GM21367 (cell line): Measurements from ENCODE around the gene RASGRF2.

Source experiments
- ATAC-seq: cut with Tn5 transposase; IDR thresholded peaks from one replicate; pipeline ENCODE4 v1.9.1; 2021; ENCODE audit not compliant: unreplicated experiment

RASGRF2 gene

DNA sequence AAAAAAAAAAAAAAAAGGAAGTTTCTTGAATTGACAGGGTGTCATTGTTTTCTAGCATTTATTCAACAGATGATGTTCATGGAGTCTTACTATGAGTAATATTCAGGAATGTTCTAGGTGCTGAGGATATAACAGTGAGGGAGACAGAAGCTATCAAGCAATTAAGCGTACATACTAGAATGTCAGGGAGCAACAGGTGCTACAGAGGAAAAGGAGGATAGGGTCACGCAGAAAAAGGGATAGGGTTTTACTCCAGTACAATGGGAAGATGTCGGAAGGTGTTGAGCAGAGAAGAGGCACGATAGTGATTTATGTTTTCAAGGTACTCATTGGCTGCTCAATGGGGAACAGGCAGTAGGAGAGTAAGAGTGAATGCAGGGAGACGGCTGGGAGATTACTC, 6.6 kb upstream of the RASGRF2 start:
- ATAC-seq, result no peak

DNA sequence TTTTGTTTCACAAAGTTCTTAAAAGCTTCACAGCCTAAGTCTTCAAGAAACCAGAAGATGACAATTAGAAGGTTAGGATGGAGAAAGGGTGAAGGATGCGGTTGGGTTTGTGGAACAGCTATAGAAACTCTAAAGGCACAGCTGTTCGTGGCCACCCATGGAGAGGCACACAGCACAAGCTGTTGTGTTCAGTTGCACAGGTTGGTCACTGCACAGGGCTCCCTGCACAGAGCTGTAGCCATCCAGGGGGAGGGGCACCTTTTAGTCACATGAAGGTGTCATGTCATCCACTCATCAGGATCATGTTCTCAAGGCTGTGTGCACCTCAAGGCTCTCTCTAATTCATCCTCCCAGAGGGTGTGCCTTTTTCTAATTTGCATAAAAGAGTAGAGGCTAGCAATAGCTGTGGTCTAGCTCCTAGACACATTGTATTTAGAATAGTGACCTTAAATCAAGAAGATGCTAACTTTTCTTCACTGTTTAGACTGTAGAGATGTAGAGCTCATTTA, 5.0 kb upstream of the RASGRF2 start:
- no peak for ATAC-seq

DNA sequence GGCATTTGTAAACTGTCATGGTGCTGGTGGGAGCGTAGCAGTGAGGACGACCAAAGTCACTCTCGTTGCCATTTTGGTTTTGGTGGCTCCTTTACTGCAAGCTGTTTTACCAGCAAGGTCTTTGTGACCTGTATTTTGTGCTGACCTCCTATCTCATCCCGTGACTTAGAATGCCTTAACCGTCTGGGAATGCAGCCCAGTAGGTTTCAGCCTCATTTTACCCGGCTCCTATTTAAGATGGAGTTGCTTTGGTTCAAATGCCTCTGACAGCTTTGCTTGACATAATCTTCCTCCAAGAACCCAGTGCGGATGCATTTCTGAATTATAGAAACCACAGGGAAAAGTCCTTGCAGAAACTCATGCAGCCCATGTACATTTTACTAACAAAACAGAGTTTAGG, 3.9 kb upstream of the RASGRF2 start:
- ATAC-seq, result no peak

DNA sequence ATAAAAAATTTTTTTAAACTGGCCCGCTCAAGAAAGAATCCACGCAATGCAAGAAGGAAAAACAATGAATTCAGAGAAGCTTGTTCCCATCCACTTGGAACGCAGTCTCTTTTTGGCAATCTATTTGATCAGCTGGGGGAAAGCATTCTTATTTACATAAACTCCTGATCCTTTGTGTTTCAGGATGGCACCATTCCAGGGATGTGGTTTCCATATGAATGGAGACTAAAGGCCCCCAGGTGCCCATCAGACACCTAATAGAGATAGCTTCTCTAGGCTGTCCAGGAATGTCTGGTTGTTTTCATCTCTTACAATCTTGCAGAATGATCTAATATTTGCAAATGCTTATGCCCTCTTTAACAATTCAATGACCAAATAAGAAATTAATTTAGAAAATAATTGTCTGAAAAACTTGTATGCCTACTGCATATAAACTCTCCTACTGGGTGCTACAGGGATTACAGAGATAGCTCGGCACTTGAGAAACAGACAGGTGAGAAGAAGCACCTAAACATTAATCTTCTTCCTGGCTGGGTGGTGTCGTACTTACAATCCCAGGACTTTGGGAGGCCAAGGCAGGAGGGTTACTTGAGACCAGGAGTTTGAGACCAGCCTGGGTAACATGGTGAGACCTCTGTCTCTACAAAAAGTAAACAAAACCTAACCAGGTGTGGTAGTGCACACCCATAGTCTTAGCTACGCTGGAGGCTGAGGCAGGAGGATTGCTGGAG, 3.0 kb upstream of the RASGRF2 start:
- ATAC-seq, result no peak

DNA sequence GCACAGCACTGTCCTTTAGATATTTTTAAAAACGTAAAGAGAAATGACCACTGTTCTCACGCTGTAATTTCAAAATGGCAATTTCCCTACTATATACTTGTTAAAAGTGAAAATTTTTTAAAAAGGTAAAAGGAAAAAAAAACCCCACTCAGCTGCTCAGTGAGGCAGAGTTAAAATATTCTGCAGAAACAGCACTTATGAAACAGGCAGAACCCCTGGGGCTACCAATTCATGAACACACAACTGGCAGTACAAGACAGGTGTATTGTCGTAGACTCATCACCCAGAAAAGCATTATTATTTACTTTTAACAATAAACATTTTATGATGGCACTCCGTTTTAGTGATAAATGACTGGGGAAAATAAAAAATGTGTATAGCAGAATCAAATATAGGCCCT, 1.5 kb upstream of the RASGRF2 start:
- ATAC-seq, result no peak

DNA sequence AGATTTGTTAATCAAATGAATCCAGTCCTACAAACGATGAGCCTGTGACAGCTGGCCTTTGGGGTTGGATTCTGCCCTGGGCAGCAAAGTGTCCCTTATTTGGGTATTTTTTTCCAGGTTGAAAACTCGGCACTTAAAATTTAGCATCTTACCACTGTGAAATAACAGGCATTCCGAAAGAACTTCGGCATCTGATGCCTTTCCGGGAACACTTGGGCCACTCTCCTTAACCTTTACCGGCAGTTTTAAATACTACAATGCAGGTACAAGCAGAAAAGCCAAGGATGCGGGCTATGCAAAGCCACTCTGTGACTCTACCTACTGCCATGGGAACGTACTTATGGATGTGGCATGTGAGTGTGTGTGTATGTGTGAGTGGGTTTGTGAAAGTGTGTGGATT, 1.0 kb upstream of the RASGRF2 start:
- no peak for ATAC-seq

DNA sequence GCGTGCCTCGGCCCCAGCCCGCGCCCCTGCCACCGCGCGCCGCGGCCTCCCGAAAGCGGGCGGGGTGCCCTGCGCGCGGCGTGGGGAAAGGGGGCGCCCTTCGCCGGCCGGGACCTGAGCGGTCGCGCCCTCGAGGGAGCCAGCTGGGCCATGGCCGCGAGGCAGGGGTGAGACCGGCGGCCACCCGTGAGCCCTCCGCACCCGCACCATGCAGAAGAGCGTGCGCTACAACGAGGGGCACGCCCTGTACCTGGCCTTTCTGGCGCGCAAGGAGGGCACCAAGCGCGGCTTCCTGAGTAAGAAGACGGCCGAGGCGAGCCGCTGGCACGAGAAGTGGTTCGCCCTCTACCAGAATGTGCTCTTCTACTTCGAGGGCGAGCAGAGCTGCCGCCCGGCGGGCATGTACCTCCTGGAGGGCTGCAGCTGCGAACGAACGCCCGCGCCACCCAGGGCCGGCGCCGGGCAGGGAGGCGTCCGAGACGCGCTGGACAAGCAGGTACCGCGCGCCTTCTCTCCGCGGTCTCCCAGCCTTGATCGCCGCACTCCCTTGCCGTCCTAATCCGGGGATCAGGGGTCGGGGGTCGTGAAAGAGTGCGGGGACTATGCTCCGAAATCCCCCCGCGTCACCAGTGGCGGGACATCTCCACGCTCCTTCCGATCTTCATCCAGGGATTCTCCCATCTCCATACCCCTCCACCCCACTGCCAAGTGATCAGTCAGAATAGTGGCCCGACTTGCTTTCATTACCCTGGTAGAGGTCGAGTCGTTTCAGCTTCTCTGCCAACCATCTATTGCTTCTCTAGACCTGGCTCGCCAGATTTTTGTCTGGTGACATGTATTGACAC, 590 bp downstream of the RASGRF2 start:
- ATAC-seq, result no peak

DNA sequence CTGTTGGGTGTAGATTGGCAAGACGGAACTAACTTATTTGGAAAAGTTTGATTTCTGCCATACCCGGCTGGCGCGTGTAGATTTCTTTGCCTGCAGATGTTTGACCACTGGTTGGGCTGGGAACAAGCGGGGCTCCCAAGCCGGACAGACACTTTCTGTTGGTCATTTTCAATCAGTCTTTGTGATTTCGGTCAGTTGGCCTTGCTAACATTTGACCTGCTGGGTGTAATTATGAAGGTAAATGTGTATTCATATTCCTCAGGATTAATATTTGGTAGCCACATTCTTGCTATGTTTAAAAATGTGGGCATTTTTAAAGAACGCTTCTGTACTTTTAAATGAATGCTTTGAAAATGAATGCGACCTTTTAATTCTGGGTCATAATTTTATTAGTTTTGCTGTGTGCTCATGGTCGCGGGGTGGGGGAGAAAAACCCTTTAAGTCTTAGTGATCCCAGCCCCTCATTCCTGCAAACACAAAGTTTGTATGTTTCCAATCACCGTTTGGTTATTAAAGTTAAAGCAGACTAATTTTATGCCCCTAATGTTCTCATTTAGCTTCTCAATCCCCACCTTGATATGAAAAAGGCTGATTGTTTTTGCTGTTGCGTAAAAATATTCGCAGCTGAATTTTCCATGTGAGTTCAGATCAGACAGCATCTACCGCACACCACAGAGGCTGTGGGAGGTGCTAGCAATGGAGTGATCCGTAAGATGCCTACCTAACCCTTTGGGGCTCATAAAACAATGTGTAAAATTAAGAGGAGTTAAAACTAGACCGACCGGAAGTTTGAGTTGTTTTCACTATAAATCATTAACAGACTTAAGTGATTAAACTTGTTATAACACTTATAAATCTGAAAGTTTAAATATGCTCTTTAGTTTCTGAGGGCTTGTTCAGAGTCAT, 1.5 kb downstream of the RASGRF2 start:
- ATAC-seq, result no peak

DNA sequence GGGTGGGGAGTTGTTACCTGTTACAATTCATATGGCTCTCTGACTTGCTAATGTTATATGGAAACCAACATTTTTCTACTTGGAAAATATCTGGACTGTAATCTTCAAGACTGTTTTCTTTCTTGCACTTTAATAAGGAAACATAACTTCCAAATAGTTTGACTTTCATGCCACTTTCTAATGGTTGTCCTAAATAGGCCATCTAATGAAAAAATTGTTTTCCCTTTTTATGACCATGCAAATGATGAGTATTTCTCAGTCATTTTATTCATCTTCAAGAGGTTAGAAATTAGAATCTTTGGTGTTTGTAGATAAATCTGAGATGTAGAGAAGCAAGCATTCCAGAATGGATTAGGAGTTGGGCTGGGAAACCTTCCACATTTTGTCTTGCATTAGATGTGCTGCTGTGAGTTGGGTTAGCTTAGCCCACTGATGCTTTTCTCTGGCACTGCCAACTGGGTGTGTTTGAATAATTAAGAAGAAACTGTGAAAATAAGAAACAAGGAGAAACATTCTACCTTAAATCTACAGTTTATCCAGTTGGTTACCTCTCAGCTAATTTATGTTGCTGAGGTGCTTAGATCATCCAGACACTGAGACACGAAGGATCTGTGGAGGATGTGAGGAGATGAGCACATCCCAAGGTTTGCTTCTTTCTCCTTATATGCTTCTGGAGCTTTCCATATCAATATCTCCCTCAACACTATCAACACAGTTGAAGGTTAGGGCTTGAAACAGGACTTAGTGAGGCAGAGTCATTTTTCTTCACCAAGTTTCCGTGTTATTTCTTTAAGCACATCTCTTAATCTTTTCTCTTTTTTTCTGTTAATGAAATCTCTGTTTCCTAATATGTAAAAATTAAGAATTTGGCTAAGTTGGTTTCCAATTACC, 2.7 kb downstream of the RASGRF2 start:
- no peak for ATAC-seq

DNA sequence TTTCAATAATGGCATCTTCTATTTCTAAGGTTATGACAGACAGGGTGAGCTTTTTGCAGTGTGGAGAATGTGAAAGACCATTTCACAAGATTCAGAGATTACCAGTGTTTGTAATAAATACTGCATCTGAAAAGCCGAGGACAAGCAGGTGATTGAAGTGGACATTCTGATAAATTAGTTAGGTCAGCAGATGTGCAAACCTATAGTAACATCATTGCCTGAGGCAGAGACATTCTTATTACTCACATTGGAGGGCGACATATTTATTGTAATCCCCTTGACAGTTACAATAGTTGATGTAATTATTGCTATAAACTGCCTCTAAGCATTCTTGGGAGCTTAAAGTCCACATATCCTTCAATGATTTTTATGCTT, 3.3 kb downstream of the RASGRF2 start:
- ATAC-seq, result no peak

DNA sequence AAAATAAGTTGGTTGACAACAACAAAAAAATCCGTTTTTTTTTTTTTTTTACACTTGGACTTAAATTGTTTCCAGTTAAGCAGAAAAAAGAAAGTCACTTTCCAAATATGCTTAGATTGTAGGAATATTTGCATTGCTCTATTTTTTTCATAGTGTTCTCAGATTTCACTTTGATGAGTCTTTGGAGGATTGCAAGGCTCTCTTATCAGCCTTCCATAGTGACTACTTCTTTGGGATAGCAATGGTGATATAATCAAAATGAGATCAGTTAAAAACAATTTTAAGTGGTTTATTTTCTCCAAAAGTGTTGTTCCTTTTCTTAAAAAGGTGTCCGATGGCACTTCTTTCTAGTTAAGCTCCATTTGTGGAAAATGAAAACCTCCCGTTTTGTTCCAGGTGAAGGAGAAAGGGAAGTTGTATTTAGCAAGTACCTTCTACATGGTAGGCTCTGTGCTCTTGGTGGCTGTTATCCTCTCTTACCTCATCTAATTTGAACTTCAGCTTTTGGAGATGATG, 3.9 kb downstream of the RASGRF2 start:
- ATAC-seq, result no peak

DNA sequence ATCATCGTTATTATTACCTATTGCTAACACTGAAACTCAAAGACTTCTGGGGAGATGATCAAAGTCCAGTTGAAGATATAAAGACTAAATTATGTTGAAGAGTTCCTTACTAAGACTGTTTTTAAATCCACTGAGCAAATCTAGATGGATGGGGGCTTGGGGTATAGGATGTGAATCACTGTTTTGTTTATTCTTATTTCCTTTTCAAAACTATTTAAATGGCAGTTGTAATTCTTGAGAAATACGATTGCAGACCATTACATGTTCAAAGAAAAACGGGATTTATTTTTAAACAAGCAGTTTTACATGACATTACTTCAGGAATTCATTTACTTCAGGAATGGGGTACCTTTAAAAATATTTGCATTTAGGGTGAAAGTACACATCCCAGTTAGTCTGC, 4.3 kb downstream of the RASGRF2 start:
- ATAC-seq, result no peak

DNA sequence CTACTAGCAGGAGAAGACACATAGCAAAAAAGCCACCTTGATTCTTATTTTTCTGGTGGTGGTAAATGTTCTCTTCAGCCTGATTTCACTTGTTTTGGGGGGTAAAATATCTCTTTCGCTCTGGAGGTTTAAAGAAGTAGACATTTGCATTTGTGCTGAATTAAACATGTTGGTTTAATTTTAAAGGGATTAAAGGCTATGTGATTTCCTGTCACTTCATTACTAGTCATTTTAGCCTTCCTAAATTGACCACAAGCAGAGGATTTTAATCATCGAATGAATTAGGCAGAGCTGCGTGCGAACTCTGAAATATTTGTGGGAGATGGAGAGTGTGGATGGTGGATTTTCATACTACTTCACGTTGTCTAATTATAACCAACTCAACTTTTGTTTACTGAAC, 4.8 kb downstream of the RASGRF2 start:
- no peak for ATAC-seq

DNA sequence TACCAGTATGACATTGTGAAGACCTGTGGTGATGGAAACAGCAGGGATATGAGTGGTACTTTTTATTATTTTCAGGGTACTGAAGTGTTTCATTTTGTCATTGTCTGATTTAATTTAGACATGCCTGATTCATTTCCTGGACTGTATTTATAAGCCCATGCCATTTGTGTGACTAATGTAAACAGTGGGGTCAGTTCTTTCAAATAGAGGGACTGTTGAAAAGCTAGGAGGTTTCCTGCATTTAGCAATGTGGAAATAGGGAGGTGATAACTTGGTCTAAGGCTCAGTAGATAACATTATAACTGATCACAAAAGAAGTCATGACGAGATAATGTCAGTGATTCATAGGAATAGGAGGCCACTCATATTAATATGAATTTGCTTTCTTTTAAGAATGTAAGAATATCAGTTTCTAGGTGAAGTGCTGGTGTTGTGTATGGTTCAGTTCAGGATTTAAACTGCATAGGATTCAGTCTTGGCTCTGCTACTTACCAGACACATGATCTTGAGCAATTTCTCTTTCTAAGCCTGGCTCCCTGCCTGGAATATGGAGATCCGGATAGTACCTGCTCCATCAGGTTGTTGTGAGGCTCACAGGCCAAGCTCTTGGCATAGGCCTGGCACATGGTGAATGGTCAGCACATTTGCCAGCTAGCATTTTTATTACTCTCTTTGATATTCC, 7.5 kb downstream of the RASGRF2 start:
- no peak for ATAC-seq

DNA sequence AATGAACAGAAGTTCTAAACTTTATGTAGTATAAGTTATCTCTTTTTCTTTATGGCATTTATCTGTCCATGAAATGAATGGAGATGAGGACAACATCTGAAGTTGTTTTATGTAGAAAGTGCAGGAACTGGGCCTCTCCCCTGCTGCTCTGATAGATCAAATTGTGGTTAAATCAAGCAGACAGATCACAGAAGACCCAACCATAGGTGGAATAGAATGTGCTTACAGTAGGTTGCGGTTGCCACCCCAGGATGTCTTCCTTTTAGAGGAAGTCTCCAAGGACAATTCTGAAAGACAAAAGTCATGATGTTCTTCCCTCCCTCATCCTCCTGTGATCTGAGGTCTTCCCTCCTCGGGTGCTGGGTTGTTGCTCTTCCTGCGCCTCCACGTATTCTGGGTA, 12.9 kb downstream of the RASGRF2 start:
- ATAC-seq, result no peak

DNA sequence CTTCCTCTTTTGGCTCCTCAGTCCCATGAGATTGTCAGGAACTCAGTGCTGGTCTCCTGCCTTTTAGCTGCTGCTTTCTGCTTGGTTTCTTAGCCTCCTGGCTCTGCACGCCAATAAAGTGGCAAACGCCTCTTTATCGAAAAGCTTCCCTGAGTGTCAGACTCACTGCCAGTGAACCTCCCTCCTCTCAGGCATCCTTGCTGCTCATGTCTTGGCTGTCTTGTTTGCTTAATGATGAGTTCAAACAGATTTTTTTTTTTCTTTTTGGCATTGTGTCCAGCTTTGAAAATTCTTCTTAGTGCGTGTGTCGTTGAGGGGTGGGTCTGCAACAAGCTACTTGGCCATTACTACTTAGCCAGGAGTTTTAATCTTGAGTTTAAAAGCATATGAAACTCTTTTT, 14.9 kb downstream of the RASGRF2 start:
- ATAC-seq, result no peak

DNA sequence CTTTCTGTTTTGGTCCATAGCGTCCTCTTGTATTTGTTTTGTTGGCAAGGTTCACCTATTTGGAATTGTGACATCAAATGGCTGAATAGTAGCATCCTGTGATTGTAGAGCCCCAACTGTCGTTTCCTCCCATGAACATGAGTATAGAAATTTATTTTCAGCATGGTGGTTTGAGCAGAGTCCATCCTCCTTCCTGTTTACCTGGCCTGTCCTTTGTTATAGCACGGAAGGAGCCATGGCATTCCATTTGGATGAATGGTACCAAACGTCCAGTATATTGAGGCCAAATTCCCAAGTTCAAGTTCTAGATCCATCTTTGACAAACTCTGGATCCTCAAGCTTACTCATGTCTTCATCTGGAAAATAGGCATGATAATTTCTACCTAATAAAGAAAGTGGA, 16.8 kb downstream of the RASGRF2 start:
- no peak for ATAC-seq

DNA sequence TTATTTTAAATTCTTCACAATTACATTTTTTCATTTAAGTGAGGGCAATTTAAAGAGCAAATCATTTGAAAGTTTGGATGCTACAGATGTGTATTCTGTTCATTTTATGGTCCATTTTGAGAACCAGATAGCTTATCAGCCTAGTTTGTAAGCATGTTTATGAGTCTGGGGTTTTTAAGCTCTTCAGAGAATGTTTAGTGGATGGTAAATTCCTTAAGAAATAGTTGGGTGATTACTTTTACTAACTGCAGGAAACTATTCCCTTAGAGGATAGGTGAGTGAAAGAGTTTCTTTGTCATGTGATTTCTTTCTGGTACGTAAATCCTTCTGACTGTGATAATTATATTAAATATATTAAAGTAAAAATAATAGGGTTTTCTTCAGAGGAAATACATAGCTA, 17.6 kb downstream of the RASGRF2 start:
- no peak for ATAC-seq

DNA sequence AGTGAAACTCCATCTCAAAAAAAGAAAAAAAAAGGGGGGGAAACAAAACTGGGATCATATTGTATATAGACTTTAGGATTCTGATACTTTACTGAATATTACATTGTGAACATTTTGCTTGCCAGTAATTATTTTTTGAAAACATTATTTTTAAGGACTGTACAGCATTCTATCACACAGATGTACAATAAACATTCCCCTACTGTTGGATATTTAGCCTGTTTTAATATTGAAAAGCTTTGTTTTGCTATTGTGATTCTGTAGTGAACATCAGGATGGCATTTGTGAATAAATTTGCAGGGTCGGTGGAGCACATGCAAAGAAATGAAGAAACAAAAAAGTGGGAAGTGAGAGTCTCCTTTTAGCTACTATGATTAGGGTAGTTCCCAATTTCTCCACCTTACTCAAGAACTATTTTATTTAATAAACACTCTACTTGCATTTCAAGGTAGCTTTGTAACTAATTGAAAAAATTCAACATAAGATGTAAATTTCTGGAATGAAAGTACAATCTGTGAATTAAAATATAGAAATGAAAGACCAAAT, 18.7 kb downstream of the RASGRF2 start:
- no peak for ATAC-seq
